HG02870 (cell line): Measurements from ENCODE around the gene IL24.
A peak's percentile ranks its signal among the peaks of the same experiment; 100 is the strongest.

ENCODE experiments used
- ATAC-seq: cut with Tn5 transposase; IDR thresholded peaks from one replicate; pipeline ENCODE4 v1.9.1; 2021; ENCODE audit warnings: mild to moderate bottlenecking, moderate library complexity; ENCODE audit not compliant: unreplicated experiment

The IL24 gene

GRCh38 chr1:206903687-206904086 is 6.4 kb downstream of the IL24 start:
- no peak for ATAC-seq

GRCh38 chr1:206904423-206905142 is 7.3 kb downstream of the IL24 start:
- ATAC-seq = no peak

- ATAC-seq = peak; percentile 46
Observed at GRCh38 chr1:206905295-206906164, 8.3 kb downstream of the IL24 start.

GRCh38 chr1:206907304-206907991 is 10.2 kb downstream of the IL24 start:
- ATAC-seq = no peak

GRCh38 chr1:206908038-206908437 is 10.8 kb downstream of the IL24 start:
- no peak for ATAC-seq

- ATAC-seq = no peak
Observed at GRCh38 chr1:206909161-206909882, 12.1 kb downstream of the IL24 start.

- no peak for ATAC-seq
Observed at GRCh38 chr1:206909883-206910318, 12.7 kb downstream of the IL24 start.

GRCh38 chr1:206911064-206911663 is 13.9 kb downstream of the IL24 start:
- ATAC-seq = no peak

GRCh38 chr1:206912445-206913095 is 15.3 kb downstream of the IL24 start:
- ATAC-seq = no peak

GRCh38 chr1:206913766-206914537 is 16.7 kb downstream of the IL24 start:
- no peak for ATAC-seq

- no peak for ATAC-seq
Observed at GRCh38 chr1:206915030-206915735, 17.9 kb downstream of the IL24 start.

GRCh38 chr1:206916000-206916709 is 18.9 kb downstream of the IL24 start:
- no peak for ATAC-seq

- ATAC-seq = no peak
Observed at GRCh38 chr1:206918076-206918475, 20.8 kb downstream of the IL24 start.

- ATAC-seq = no peak
Observed at GRCh38 chr1:206921772-206922265, 24.6 kb downstream of the IL24 start, which contains the start of gene FCMR. Gene FCMR (minus strand): TSS chr1:206921941. CDS start chr1:206921854, 87 bp downstream.

GRCh38 chr1:206922524-206922923 is 25.3 kb downstream of the IL24 start:
- no peak for ATAC-seq

GRCh38 chr1:206923009-206923960 is 26.0 kb downstream of the IL24 start:
- peak; percentile 43 for ATAC-seq
